Tongue (tissue), 2 donors: ENCODE data around the gene TAL1. TPM values are rescaled to one million over a fixed set of nuclear protein-coding genes. Genes with fewer than 3 reads are reported as not detected.

Source experiments
- DNase-seq: peaks from one replicate; pipeline ENCODE4 v3.0.0-alpha.2; 2015
- total RNA-seq: library from RNA; depleted of rRNA; stranded (reverse); fragments of >200 nt; gene quantifications from one replicate; pipeline ENCODE4 v1.2.3, GENCODE V29; 2014

Gene TAL1
- total RNA-seq, 1 donor from 2014 or later = 3.6 TPM

- DNase-seq = no peak
Measured at GRCh38 chr1:47188791-47189785, 42.9 kb downstream of the TAL1 start.

GRCh38 chr1:47187926-47188250 lies 44.1 kb downstream of the TAL1 start:
- no peak for DNase-seq

GRCh38 chr1:47187231-47187925 lies 44.6 kb downstream of the TAL1 start:
- DNase-seq = no peak

- no peak for DNase-seq
Measured at GRCh38 chr1:47186267-47187185, 45.5 kb downstream of the TAL1 start.

- DNase-seq = no peak
Measured at GRCh38 chr1:47184822-47185677, 47.0 kb downstream of the TAL1 start.

GRCh38 chr1:47184090-47184821 lies 47.8 kb downstream of the TAL1 start:
- no peak for DNase-seq

GRCh38 chr1:47183308-47184089 lies 48.5 kb downstream of the TAL1 start:
- no peak for DNase-seq

GRCh38 chr1:47182676-47183235 lies 49.3 kb downstream of the TAL1 start:
- no peak for DNase-seq

- no peak for DNase-seq
Measured at GRCh38 chr1:47181955-47182675, 49.9 kb downstream of the TAL1 start.

- peak; percentile 21 for DNase-seq
Measured at GRCh38 chr1:47181095-47181954, 50.7 kb downstream of the TAL1 start.

- no peak for DNase-seq
Measured at GRCh38 chr1:47180603-47181094, 51.4 kb downstream of the TAL1 start.

- no peak for DNase-seq
Measured at GRCh38 chr1:47179988-47180563, 51.9 kb downstream of the TAL1 start.

- DNase-seq = peak; percentile 97
Measured at GRCh38 chr1:47179017-47179987, 52.7 kb downstream of the TAL1 start.

GRCh38 chr1:47178654-47179016 lies 53.4 kb downstream of the TAL1 start:
- DNase-seq = no peak

- DNase-seq = no peak
Measured at GRCh38 chr1:47178020-47178419, 54.0 kb downstream of the TAL1 start.
